Fibroblast of lung (primary cell): Measurements from ENCODE around the gene APH1B. TPM values are rescaled to one million over a fixed set of nuclear protein-coding genes. Genes with fewer than 3 reads are reported as not detected.

ENCODE experiments used
- DNase-seq, 2 donors: peaks; one replicate each; pipeline versions ENCODE4 v3.0.0 to v3.0.0-alpha.2; 2010; ENCODE audit warnings: low read depth in 2 of 2
- H2AFZ ChIP-seq: 2 replicates; pipeline ENCODE4 v1.5.1; 2012; ENCODE audit warnings: low read length, control low read depth, inconsistent platforms
- H3K27ac ChIP-seq: 2 replicates; pipeline ENCODE4 v1.5.1; 2011; ENCODE audit warnings: low read length, control low read depth; ENCODE audit not compliant: insufficient read depth
- H3K27me3 ChIP-seq: 2 replicates; pipeline ENCODE4 v1.5.1; 2011; ENCODE audit warnings: mild to moderate bottlenecking, low read length; ENCODE audit not compliant: control insufficient read depth, insufficient read depth
- H3K36me3 ChIP-seq: 2 replicates; pipeline ENCODE4 v1.5.1; 2011; ENCODE audit warnings: low read length; ENCODE audit not compliant: control insufficient read depth, insufficient read depth
- H3K4me1 ChIP-seq: 2 replicates; pipeline ENCODE4 v1.5.1; 2011; ENCODE audit warnings: low read length; ENCODE audit not compliant: control insufficient read depth, insufficient read depth; ENCODE audit errors: extremely low read depth
- H3K4me2 ChIP-seq: 2 replicates; pipeline ENCODE4 v1.5.1; 2011; ENCODE audit warnings: low read length, control low read depth; ENCODE audit not compliant: insufficient read depth; ENCODE audit errors: extremely low read depth
- H3K4me3 ChIP-seq, 4 experiments: fragments of 200-600 bp in 1 of 4; sonication (generic) in 1 of 4; replicated peaks in 1 of 4; 2 replicates each; pipeline ENCODE4 v1.5.1; 2011 to 2016; ENCODE audit warnings: low read length in 4 of 4, low read depth in 3 of 4, mild to moderate bottlenecking in 3 of 4, control low read depth in 2 of 4, inconsistent platforms in 1 of 4, mixed read lengths in 1 of 4; ENCODE audit not compliant: insufficient read depth in 1 of 4; ENCODE audit errors: control extremely low read depth in 1 of 4
- H3K79me2 ChIP-seq: 2 replicates; pipeline ENCODE4 v1.5.1; 2012; ENCODE audit warnings: mild to moderate bottlenecking, low read length, inconsistent platforms; ENCODE audit not compliant: control insufficient read depth, insufficient read depth
- H3K9ac ChIP-seq: 2 replicates; pipeline ENCODE4 v1.5.1; 2011; ENCODE audit warnings: mild to moderate bottlenecking, low read length, control low read depth; ENCODE audit not compliant: insufficient read depth
- H3K9me3 ChIP-seq: 2 replicates; pipeline ENCODE4 v1.5.1; 2012; ENCODE audit warnings: low read depth, low read length; ENCODE audit not compliant: control insufficient read depth, insufficient read depth
- H4K20me1 ChIP-seq: 2 replicates; pipeline ENCODE4 v1.5.1; 2011; ENCODE audit warnings: low read length; ENCODE audit not compliant: control insufficient read depth, insufficient read depth; ENCODE audit errors: extremely low read depth
- EZH2 ChIP-seq: IDR thresholded peaks from 2 replicates; pipeline ENCODE4 v1.5.1; 2012; ENCODE audit warnings: low read length, control low read depth, mild to moderate bottlenecking; ENCODE audit errors: missing control alignments
- polyA plus RNA-seq, 2 donors: library from polyadenylated mRNA; depleted of rRNA in 1 of 2; stranded (reverse) in 1 of 2; unstranded in 1 of 2; fragments of >200 nt; gene quantifications; 2 replicates each; pipeline ENCODE4 v1.2.1, GENCODE V29; 2011 to 2012; ENCODE audit warnings: missing spikeins in 1 of 2
- total RNA-seq: library from RNA; depleted of rRNA; stranded (reverse); fragments of >200 nt; gene quantifications from 2 replicates; pipeline ENCODE4 v1.2.1, GENCODE V29; 2014
- TF ChIP-seq, protein P1 (sequence below), 2 donors: IDR thresholded peaks in 1 of 2; conservative IDR thresholded peaks in 1 of 2; 1 replicate in 1 of 2; 2 replicates in 1 of 2; pipeline ENCODE4 v1.5.1; 2011 to 2012; ENCODE audit warnings: low read length in 2 of 2, control low read depth in 1 of 2, inconsistent platforms in 1 of 2, low read depth in 1 of 2, mild to moderate bottlenecking in 1 of 2

The APH1B gene
- total and polyA plus RNA-seq, 2 donors (not counting 1 experiment from before 2014, with no cell fraction given) = 23.5 to 32.2 TPM

DNA sequence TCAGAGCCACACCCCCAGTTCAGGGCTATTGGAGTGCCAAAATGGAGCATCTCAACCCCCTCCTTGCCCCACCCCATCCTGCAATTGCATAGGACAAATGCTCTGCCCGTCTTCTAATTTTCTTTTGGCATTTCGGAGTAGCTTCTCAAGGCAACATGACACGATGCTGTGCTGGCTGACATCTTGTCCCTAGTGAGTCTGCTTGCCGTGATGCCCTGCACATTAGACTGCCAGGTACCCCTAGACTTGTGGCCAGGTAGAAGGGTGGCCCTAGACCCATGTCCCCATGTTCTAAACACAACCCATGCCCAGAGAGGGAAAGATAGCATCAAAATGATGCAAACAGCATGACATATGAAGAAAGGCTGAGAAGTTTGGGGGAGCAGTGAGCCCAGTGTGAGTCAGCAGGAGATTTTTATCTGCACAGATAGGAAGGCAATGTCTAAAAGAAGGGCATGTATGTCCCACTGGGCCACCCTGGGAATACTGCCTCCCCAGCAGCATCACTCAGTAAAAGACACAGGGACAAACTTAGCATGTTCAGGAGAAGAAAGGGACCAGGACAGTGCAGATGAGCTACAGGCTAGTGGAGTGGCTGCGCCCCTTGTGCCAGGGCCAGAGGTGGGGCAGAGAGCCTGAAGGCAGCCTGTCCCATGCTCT is 67.5 kb downstream of the APH1B start:
- no peaks in the 10 kb centered on the region for H3K79me2 ChIP-seq
- DNase-seq = no peak
- no peak overlapping the region for H3K9ac ChIP-seq
- H3K27me3 ChIP-seq = no peaks in the 10 kb centered on the region
- H4K20me1 ChIP-seq = no peaks in the 10 kb centered on the region
- H3K9me3 ChIP-seq = no peaks in the 10 kb centered on the region
- H3K36me3 ChIP-seq = no peaks in the 10 kb centered on the region
- H2AFZ ChIP-seq = no peak overlapping the region
- H3K4me2 ChIP-seq = no peak overlapping the region
- H3K27ac ChIP-seq = no peak overlapping the region
- no peak overlapping the region for H3K4me3 ChIP-seq
- TF ChIP-seq EZH2 = no peak
- TF ChIP-seq, protein P1, sequence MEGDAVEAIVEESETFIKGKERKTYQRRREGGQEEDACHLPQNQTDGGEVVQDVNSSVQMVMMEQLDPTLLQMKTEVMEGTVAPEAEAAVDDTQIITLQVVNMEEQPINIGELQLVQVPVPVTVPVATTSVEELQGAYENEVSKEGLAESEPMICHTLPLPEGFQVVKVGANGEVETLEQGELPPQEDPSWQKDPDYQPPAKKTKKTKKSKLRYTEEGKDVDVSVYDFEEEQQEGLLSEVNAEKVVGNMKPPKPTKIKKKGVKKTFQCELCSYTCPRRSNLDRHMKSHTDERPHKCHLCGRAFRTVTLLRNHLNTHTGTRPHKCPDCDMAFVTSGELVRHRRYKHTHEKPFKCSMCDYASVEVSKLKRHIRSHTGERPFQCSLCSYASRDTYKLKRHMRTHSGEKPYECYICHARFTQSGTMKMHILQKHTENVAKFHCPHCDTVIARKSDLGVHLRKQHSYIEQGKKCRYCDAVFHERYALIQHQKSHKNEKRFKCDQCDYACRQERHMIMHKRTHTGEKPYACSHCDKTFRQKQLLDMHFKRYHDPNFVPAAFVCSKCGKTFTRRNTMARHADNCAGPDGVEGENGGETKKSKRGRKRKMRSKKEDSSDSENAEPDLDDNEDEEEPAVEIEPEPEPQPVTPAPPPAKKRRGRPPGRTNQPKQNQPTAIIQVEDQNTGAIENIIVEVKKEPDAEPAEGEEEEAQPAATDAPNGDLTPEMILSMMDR (conservative IDR thresholded peaks at IDR 0.05 in 1 of 2, IDR thresholded peaks at IDR 0.05 in 1 of 2; ENCODE audit: low read depth in 1 of 2, low read length in 2 of 2) = no peak
- H3K4me1 ChIP-seq = peaks cover 11% of the 10 kb centered on the region

DNA sequence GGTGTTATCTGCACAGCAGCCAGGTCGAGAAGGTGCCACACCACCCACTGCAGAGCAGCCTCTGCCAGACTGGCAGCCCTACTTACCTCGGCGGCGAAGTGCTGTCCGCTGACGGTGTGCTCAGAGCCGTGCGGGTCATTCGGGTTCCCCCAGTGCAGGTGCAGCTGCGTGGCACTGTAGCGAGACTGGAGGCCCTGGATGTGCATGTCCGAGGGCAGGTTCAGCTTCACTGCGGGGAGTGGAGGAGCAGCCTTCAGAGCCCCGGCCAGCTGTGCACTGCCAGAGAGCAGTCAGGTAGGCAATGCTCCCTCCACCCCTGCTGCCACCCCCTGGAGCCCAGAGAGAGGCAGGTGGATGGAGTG is 68.0 kb downstream of the APH1B start:
- H4K20me1 ChIP-seq = no peaks in the 10 kb centered on the region
- peaks cover 14% of the 10 kb centered on the region for H3K4me1 ChIP-seq
- TF ChIP-seq EZH2 = no peak
- TF ChIP-seq, protein P1 (conservative IDR thresholded peaks at IDR 0.05 in 1 of 2, IDR thresholded peaks at IDR 0.05 in 1 of 2; ENCODE audit: low read depth in 1 of 2, low read length in 2 of 2) = no peak
- H3K27me3 ChIP-seq = no peaks in the 10 kb centered on the region
- no peaks in the 10 kb centered on the region for H3K9me3 ChIP-seq
- H3K27ac ChIP-seq = no peak overlapping the region
- H2AFZ ChIP-seq = no peak overlapping the region
- no peaks in the 10 kb centered on the region for H3K36me3 ChIP-seq
- no peaks in the 10 kb centered on the region for H3K79me2 ChIP-seq
- no peak for DNase-seq
- no peak overlapping the region for H3K4me2 ChIP-seq
- H3K9ac ChIP-seq = no peak overlapping the region
- H3K4me3 ChIP-seq = no peak overlapping the region

DNA sequence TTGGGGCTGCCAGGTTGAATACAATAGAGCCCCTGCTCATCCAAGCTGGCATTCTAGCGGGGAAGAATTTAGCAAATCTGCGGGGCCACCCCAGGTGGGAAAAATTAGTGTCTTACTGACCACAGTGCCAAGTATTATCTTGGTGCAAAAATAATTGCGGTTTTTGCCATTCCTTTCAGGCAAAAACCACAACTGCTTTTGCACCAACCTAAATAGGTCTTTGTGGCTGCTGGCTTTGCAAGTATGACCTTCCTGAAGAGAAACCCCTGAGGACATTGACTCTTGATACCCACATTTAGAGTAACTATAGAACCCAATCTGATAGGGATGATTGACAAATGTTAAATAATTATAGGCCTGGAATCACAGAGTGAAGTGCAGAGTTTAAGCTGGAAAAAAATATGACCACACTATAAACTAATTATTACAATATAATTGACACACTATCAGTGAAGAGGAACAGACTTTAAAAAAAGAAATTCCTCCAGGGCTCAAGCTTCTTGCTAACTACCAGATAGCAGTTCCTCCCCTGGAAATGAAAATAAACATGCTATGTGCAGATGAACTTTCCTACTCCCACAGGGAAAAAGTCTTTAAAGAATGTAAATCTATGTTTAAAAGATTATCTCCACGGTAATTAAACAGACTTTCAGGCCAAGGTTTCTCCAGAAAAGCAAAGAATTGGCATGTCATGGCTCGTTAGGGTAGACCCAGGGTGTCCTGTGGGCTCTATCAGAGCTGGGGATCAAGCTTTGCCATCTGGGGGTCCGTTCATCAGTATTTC is 69.9 kb downstream of the APH1B start:
- no peak overlapping the region for H2AFZ ChIP-seq
- no peaks in the 10 kb centered on the region for H3K27me3 ChIP-seq
- peaks cover 14% of the 10 kb centered on the region for H3K4me1 ChIP-seq
- no peaks in the 10 kb centered on the region for H4K20me1 ChIP-seq
- no peaks in the 10 kb centered on the region for H3K79me2 ChIP-seq
- H3K9me3 ChIP-seq = no peaks in the 10 kb centered on the region
- H3K36me3 ChIP-seq = no peaks in the 10 kb centered on the region
- no peak for TF ChIP-seq EZH2
- TF ChIP-seq, protein P1 (conservative IDR thresholded peaks at IDR 0.05 in 1 of 2, IDR thresholded peaks at IDR 0.05 in 1 of 2; ENCODE audit: low read depth in 1 of 2, low read length in 2 of 2) = no peak
- no peak overlapping the region for H3K9ac ChIP-seq
- H3K4me2 ChIP-seq = no peak overlapping the region
- no peak overlapping the region for H3K4me3 ChIP-seq
- H3K27ac ChIP-seq = no peak overlapping the region
- DNase-seq = peak in 1 of 2 donors; percentile 40
